CD1c-positive myeloid dendritic cell (primary cell): ENCODE results near the gene ICE1.

Experiments
- DNase-seq: peaks from one replicate; pipeline ENCODE4 v3.0.0-alpha.2; 2016; ENCODE audit errors: extremely low spot score

The ICE1 gene

DNA sequence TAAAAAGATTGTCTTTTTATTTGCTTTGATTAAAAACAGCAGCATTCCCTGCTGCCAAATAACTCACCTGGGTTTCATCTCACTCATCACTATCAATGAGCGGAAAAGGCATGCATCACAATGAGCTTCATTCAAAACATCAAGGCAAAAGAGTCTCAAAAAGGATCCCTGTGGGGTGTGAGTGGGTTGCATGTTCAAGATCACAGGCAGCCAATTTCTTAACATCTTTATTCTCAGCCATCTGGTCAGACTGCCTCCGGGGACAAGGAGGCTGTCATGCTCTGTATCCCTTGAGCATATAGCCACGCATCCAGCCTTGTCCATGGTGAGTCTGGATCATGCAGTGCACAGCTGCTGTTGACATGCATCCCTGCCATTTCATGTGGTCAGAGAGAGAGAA, 117.1 kb downstream of the ICE1 start:
- no peak for DNase-seq
